Adipocyte (in vitro differentiated cells): ENCODE data around the gene ZNF507.

ENCODE experiments used
- DNase-seq: peaks from one replicate; pipeline ENCODE4 v3.0.0-alpha.2; 2015; ENCODE audit warnings: low read depth
- H3K27me3 ChIP-seq: replicated peaks from 2 replicates; pipeline ENCODE4 v1.7.0; 2013; ENCODE audit warnings: mild to moderate bottlenecking, low read length, moderate library complexity; ENCODE audit not compliant: control insufficient read depth, insufficient read depth
- H3K36me3 ChIP-seq: 2 replicates; pipeline ENCODE4 v1.7.0; 2013; ENCODE audit warnings: low read length, mild to moderate bottlenecking, moderate library complexity; ENCODE audit not compliant: control insufficient read depth, insufficient read depth, severe bottlenecking
- H3K4me1 ChIP-seq: 2 replicates; pipeline ENCODE4 v1.7.0; 2013; ENCODE audit warnings: mild to moderate bottlenecking, low read length, moderate library complexity; ENCODE audit not compliant: control insufficient read depth, insufficient read depth
- H3K4me3 ChIP-seq: 2 replicates; pipeline ENCODE4 v1.7.0; 2013; ENCODE audit warnings: mild to moderate bottlenecking, low read length, moderate library complexity
- H3K9ac ChIP-seq: 2 replicates; pipeline ENCODE4 v1.7.0; 2013; ENCODE audit warnings: mild to moderate bottlenecking, low read length, moderate library complexity
- H3K9me3 ChIP-seq: 2 replicates; pipeline ENCODE4 v1.7.0; 2013; ENCODE audit warnings: mild to moderate bottlenecking, low read length, moderate library complexity; ENCODE audit not compliant: control insufficient read depth

ZNF507 gene

DNA sequence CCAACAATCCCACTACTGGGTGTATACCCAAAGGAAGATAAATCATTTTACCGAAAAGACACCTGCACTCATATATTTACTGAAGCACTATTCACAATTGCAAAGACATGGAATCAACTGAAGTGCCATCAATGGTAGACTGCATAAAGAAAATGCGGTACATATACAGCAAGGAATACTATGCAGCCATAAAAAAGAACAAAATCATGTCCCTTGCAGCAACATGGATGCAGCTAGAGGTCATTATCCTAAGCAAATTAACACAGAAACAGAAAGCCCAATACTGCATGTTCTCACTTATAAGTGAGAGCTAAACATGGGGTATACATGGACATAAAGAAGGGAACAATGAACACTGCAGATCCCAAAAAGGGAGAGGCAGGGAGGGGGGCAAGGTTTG, 2.7 kb upstream of the ZNF507 start:
- H3K4me1 ChIP-seq, result peaks cover 14% of the 10 kb centered on the region
- H3K9me3 ChIP-seq, result no peaks in the 10 kb centered on the region
- DNase-seq, result no peak
- no peak overlapping the region for H3K9ac ChIP-seq
- no peaks in the 10 kb centered on the region for H3K27me3 ChIP-seq
- no peaks in the 10 kb centered on the region for H3K36me3 ChIP-seq
- no peak overlapping the region for H3K4me3 ChIP-seq

- Histone ChIP-seq H3K4me3 (no peak overlapping the region), H3K36me3 (peaks cover 8% of the 10 kb centered on the region), H3K9me3 (no peaks in the 10 kb centered on the region), H3K9ac (no peak overlapping the region), H3K4me1 (peaks cover 17% of the 10 kb centered on the region), H3K27me3 (no peaks in the 10 kb centered on the region)
- DNase-seq, result no peak
Observed at GRCh38 chr19:32343550-32344262, 1.7 kb upstream of the ZNF507 start.

DNA sequence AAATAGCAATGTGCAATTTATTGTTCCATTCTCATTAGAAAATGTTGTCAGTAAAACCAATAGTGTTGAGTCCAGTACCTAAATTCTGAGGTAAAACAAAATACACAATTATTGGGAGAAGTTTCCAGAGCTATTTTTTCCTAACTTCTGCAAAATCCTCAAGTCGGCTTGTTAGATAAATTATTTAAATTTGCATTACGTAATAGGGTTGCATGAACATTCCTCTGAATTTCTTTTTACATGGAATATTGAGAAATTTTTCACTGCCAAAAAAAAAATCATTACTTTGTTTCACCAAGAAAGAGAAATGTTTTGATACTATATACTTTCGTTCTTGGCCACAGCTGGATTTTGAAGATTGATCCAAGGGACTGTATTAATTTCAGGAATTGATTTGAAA, 1.5 kb downstream of the ZNF507 start:
- Histone ChIP-seq H3K9me3 (no peaks in the 10 kb centered on the region), H3K27me3 (no peaks in the 10 kb centered on the region), H3K9ac (peak overlapping the region; percentile 95), H3K4me3 (peak overlapping the region; percentile 94), H3K36me3 (peaks cover 30% of the 10 kb centered on the region), H3K4me1 (peaks cover 38% of the 10 kb centered on the region)
- peak; percentile 31 for DNase-seq

DNA sequence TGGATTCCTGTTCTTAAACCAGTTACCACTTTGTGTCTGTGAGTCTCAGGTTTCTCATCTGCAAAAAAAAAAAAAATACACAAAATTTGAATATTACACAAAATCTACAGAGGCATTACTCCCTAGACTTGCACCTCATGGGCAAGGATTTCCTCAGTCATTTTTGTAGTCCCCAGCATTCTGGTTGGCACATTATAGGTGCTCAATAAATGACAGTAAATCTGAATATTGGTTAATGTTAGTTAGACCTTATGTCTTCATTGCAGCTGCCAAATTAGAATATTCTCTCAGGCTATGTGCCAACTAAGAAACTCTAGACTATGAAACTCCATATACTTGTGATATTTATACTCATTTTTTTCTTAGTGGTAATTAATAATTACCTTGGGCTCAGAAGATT, 2.2 kb downstream of the ZNF507 start:
- Histone ChIP-seq H3K9me3 (no peaks in the 10 kb centered on the region), H3K4me1 (peaks cover 44% of the 10 kb centered on the region), H3K27me3 (no peaks in the 10 kb centered on the region), H3K4me3 (peak overlapping the region; percentile 94), H3K9ac (peak overlapping the region; percentile 95), H3K36me3 (peaks cover 31% of the 10 kb centered on the region)
- DNase-seq, result no peak

DNA sequence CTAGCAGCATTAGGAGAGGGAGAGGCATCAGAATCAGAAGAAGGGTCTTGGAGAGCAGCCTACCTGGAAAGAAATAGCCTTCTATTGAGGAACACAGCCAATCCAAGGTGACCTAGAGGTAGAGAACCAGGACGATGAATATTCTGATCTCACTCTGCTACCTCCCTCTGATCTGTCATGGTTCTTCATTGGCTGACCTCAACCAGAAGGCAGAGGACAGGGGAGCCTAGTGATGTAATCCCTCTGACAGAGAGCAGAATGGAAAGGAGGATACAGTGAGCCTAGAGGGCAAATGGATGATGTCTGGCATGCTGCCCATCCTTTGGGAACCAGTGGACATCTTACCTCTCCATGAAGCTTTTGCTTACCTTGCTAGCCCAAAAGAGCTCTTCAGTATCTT, 3.6 kb downstream of the ZNF507 start:
- Histone ChIP-seq H3K4me1 (peaks cover 45% of the 10 kb centered on the region), H3K9ac (no peak overlapping the region), H3K4me3 (no peak overlapping the region), H3K36me3 (peaks cover 46% of the 10 kb centered on the region), H3K9me3 (no peaks in the 10 kb centered on the region), H3K27me3 (no peaks in the 10 kb centered on the region)
- DNase-seq, result no peak

- Histone ChIP-seq H3K9ac (no peak overlapping the region), H3K9me3 (no peaks in the 10 kb centered on the region), H3K36me3 (peaks cover 55% of the 10 kb centered on the region), H3K27me3 (no peaks in the 10 kb centered on the region), H3K4me3 (no peak overlapping the region), H3K4me1 (peaks cover 45% of the 10 kb centered on the region)
- DNase-seq, result no peak
Observed at GRCh38 chr19:32349724-32350470, 4.5 kb downstream of the ZNF507 start.

GRCh38 chr19:32350471-32350865, 5.1 kb downstream of the ZNF507 start:
- H3K4me1 ChIP-seq, result peaks cover 45% of the 10 kb centered on the region
- H3K9ac ChIP-seq, result no peak overlapping the region
- H3K27me3 ChIP-seq, result no peaks in the 10 kb centered on the region
- peaks cover 60% of the 10 kb centered on the region for H3K36me3 ChIP-seq
- no peak for DNase-seq
- H3K9me3 ChIP-seq, result no peaks in the 10 kb centered on the region
- peak overlapping the region; percentile 29 for H3K4me3 ChIP-seq

- Histone ChIP-seq H3K9me3 (no peaks in the 10 kb centered on the region), H3K36me3 (peaks cover 64% of the 10 kb centered on the region), H3K4me3 (peak overlapping the region; percentile 29), H3K4me1 (peaks cover 45% of the 10 kb centered on the region), H3K27me3 (no peaks in the 10 kb centered on the region), H3K9ac (no peak overlapping the region)
- DNase-seq, result no peak
Observed at GRCh38 chr19:32350987-32351348, 5.6 kb downstream of the ZNF507 start.

DNA sequence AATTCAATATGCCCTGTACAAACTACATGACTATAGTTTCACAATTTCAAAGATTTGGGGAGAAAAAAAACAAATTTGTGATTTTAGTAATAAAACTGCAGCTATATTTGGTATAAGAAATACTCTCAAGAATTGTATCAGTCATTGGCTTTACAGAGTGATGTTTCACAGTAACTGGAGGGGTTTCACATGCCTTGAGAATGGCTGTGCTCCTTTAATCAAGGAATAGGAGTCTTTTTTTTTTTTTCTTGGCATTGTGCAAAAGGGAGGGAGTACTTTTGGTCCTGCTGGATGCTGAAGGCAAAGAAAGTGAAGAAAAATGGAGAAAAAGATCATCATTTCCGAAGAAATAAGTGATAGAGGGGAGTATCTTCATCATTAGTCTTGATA, 6.8 kb downstream of the ZNF507 start:
- H3K9ac ChIP-seq, result no peak overlapping the region
- H3K9me3 ChIP-seq, result no peaks in the 10 kb centered on the region
- no peaks in the 10 kb centered on the region for H3K27me3 ChIP-seq
- H3K4me1 ChIP-seq, result peaks cover 35% of the 10 kb centered on the region
- DNase-seq, result no peak
- H3K36me3 ChIP-seq, result peaks cover 77% of the 10 kb centered on the region
- peak overlapping the region; percentile 17 for H3K4me3 ChIP-seq

DNA sequence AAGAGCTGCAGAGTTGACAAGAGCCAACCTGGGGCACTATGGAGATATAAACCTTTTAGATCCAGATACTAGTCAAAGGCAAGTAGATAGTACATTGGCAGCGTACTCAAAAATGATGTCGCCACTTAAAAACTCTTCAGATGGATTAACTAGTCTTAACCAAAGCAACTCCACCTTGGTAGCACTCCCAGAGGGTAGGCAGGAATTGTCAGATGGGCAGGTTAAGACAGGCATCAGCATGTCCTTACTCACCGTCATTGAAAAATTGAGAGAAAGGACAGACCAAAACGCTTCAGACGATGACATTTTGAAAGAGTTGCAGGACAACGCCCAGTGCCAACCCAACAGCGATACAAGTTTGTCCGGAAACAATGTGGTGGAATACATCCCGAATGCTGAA, 8.9 kb downstream of the ZNF507 start:
- Histone ChIP-seq H3K4me3 (no peak overlapping the region), H3K9ac (no peak overlapping the region), H3K36me3 (peaks cover 83% of the 10 kb centered on the region), H3K27me3 (no peaks in the 10 kb centered on the region), H3K9me3 (no peaks in the 10 kb centered on the region), H3K4me1 (peaks cover 27% of the 10 kb centered on the region)
- DNase-seq, result no peak

- no peaks in the 10 kb centered on the region for H3K27me3 ChIP-seq
- DNase-seq, result no peak
- peaks cover 83% of the 10 kb centered on the region for H3K36me3 ChIP-seq
- H3K9me3 ChIP-seq, result no peaks in the 10 kb centered on the region
- H3K9ac ChIP-seq, result no peak overlapping the region
- H3K4me3 ChIP-seq, result no peak overlapping the region
- peaks cover 21% of the 10 kb centered on the region for H3K4me1 ChIP-seq
Observed at GRCh38 chr19:32355309-32355708, 9.9 kb downstream of the ZNF507 start.
